Panc1 (cell line): ENCODE data around the gene VPS18. TPM values are rescaled to one million over a fixed set of nuclear protein-coding genes. Genes with fewer than 3 reads are reported as not detected.

Source experiments
- ATAC-seq: fragments of 200-7000 bp; cut with Tn5 transposase; 2 replicates; pipeline ENCODE4 v1.9.1; 2020; ENCODE audit warnings: mild to moderate bottlenecking, moderate library complexity
- BruUV-seq: library from RNA; stranded (reverse); fragments of 400-500 nt; replicated peaks from 2 replicates; lab custom pipeline; 2021; lab: Mats Ljungman, UMichigan
- CTCF ChIA-PET: fragments of 300-600 bp; sonication (Branson Sonifier 250); formaldehyde crosslinking; loops from one replicate; lab custom pipeline; 2022; ENCODE audit warnings: antibody characterized with exemption; lab: Charles Lee
- POLR2A ChIA-PET: fragments of 300-600 bp; sonication (Branson Sonifier 250); formaldehyde crosslinking; loops from one replicate; lab custom pipeline; 2022; ENCODE audit warnings: antibody characterized with exemption; lab: Charles Lee
- DNase-seq: peaks from one replicate; pipeline ENCODE4 v3.0.0-alpha.2; 2010; ENCODE audit warnings: low read depth, low spot score
- H3K27ac ChIP-seq: 2 replicates; pipeline ENCODE4 v1.5.1; 2011; ENCODE audit warnings: mild to moderate bottlenecking, low read length, inconsistent platforms
- H3K27me3 ChIP-seq: fragments of 200-500 bp; sonication (Bioruptor generic); 2 replicates; pipeline ENCODE4 v1.6.0; 2014; ENCODE audit warnings: low read length, inconsistent platforms; ENCODE audit not compliant: control insufficient read depth, insufficient read depth
- H3K36me3 ChIP-seq: fragments of 200-500 bp; sonication (Bioruptor generic); 2 replicates; pipeline ENCODE4 v1.5.1; 2014; ENCODE audit warnings: inconsistent platforms, mild to moderate bottlenecking, low read length, moderate library complexity; ENCODE audit not compliant: control insufficient read depth, insufficient read depth
- H3K4me1 ChIP-seq: 2 replicates; pipeline ENCODE4 v1.5.1; 2011; ENCODE audit warnings: inconsistent platforms, mild to moderate bottlenecking, low read length, moderate library complexity; ENCODE audit not compliant: control insufficient read depth, insufficient read depth
- H3K4me3 ChIP-seq, 2 experiments: 2 replicates each; pipeline ENCODE4 v1.5.1; 2011 to 2012; ENCODE audit warnings: low read depth in 2 of 2, low read length in 2 of 2, mild to moderate bottlenecking in 2 of 2, inconsistent platforms in 1 of 2, moderate library complexity in 1 of 2
- H3K9me3 ChIP-seq: fragments of 200-500 bp; sonication (Bioruptor generic); 2 replicates; pipeline ENCODE4 v1.5.1; 2014; ENCODE audit warnings: low read depth, mild to moderate bottlenecking, inconsistent platforms, low read length, moderate library complexity; ENCODE audit not compliant: control insufficient read depth, insufficient read depth
- POLR2AphosphoS5 ChIP-seq: IDR thresholded peaks from 2 replicates; pipeline ENCODE4 v1.6.1; 2012; ENCODE audit warnings: mild to moderate bottlenecking, low read depth, low read length, moderate library complexity
- SIN3A ChIP-seq: IDR thresholded peaks from 2 replicates; pipeline ENCODE4 v1.6.1; 2012; ENCODE audit warnings: low read depth, mild to moderate bottlenecking, low read length, moderate library complexity, borderline replicate concordance; ENCODE audit not compliant: insufficient read depth
- TCF7L2 ChIP-seq: IDR thresholded peaks from 2 replicates; pipeline ENCODE4 v1.6.1; 2011; ENCODE audit warnings: mild to moderate bottlenecking, low read depth, low read length, inconsistent platforms
- in situ Hi-C: cut with HindIII; loops from 2 replicates; pipeline ENCODE4 v1.10.0; 2016; ENCODE audit warnings: low sequenced_read_pairs, low pct_unique_long_range_greater_than_20kb
- intact Hi-C: fragments of 100-400 bp; cut with micrococcal nuclease; formaldehyde crosslinking; loops from one replicate; pipeline ENCODE4 v1.10.0; 2022; ENCODE audit not compliant: unreplicated experiment
- total RNA-seq: library from RNA; stranded (reverse); gene quantifications from one replicate; pipeline ENCODE4 v1.2.1, GENCODE V29; 2021; ENCODE audit not compliant: unreplicated experiment
- TF ChIP-seq, protein P1 (sequence below), 2 experiments: IDR thresholded peaks; 2 replicates each; pipeline ENCODE4 v1.6.1; 2011 to 2012; ENCODE audit warnings: low read depth in 2 of 2, control low read depth in 1 of 2, low read length in 1 of 2, mild to moderate bottlenecking in 1 of 2, moderate library complexity in 1 of 2; ENCODE audit not compliant: insufficient read depth in 1 of 2
- TF ChIP-seq, protein P2 (sequence below): fragments of 450-650 bp; IDR thresholded peaks from 2 replicates; pipeline ENCODE4 v1.5.1; 2017; ENCODE audit warnings: mild to moderate bottlenecking

VPS18 gene
- total RNA-seq, 1 experiment from 2014 or later: 46.7 TPM

DNA sequence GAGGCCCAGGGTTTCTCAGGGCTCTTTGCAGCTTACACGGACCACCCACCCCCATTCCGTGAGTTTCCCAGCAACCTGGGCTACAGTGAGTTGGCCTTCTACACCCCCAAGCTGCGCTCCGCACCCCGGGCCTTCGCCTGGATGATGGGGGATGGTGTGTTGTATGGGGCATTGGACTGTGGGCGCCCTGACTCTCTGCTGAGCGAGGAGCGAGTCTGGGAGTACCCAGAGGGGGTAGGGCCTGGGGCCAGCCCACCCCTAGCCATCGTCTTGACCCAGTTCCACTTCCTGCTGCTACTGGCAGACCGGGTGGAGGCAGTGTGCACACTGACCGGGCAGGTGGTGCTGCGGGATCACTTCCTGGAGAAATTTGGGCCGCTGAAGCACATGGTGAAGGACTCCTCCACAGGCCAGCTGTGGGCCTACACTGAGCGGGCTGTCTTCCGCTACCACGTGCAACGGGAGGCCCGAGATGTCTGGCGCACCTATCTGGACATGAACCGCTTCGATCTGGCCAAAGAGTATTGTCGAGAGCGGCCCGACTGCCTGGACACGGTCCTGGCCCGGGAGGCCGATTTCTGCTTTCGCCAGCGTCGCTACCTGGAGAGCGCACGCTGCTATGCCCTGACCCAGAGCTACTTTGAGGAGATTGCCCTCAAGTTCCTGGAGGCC, 5.4 kb downstream of the VPS18 start:
- Histone ChIP-seq H3K36me3 (peaks cover 5% of the 10 kb centered on the region), H3K4me1 (peaks cover 8% of the 10 kb centered on the region), H3K27ac (no peak overlapping the region), H3K4me3 (no peak overlapping the region), H3K9me3 (no peaks in the 10 kb centered on the region), H3K27me3 (no peaks in the 10 kb centered on the region)
- no TSS peak for BruUV-seq
- in situ Hi-C loops: no loop called here
- ATAC-seq: no peak
- CTCF ChIA-PET: interaction anchor here (0.8 kb wide), 1 partner anchor 42 kb away, joined by 3 read pairs; no protein-coding TSS in a partner anchor
- intact Hi-C loops: no loop called here
- DNase-seq: no peak
- POLR2A ChIA-PET: interaction anchor here (0.5 kb wide), 2 partner anchors 97 to 173 kb away, joined by 7 to 10 read pairs; no protein-coding TSS in a partner anchor
- TF ChIP-seq POLR2AphosphoS5: no peak
- TF ChIP-seq SIN3A: no peak
- no peak for TF ChIP-seq TCF7L2

DNA sequence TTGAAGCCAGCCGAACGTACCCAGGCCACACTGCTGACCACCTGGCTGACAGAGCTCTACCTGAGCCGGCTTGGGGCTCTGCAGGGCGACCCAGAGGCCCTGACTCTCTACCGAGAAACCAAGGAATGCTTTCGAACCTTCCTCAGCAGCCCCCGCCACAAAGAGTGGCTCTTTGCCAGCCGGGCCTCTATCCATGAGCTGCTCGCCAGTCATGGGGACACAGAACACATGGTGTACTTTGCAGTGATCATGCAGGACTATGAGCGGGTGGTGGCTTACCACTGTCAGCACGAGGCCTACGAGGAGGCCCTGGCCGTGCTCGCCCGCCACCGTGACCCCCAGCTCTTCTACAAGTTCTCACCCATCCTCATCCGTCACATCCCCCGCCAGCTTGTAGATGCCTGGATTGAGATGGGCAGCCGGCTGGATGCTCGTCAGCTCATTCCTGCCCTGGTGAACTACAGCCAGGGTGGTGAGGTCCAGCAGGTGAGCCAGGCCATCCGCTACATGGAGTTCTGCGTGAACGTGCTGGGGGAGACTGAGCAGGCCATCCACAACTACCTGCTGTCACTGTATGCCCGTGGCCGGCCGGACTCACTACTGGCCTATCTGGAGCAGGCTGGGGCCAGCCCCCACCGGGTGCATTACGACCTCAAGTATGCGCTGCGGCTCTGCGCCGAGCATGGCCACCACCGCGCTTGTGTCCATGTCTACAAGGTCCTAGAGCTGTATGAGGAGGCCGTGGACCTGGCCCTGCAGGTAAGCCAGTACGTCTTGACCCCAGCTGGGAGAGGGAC, 6.2 kb downstream of the VPS18 start:
- intact Hi-C loops: no loop called here
- ATAC-seq (no peak), DNase-seq (no peak)
- in situ Hi-C loops: no loop called here
- H3K36me3 ChIP-seq: peaks cover 5% of the 10 kb centered on the region
- no peaks in the 10 kb centered on the region for H3K27me3 ChIP-seq
- no peak overlapping the region for H3K4me3 ChIP-seq
- H3K27ac ChIP-seq: no peak overlapping the region
- peaks cover 7% of the 10 kb centered on the region for H3K4me1 ChIP-seq
- CTCF ChIA-PET: interaction anchor here (0.7 to 0.8 kb wide), 2 partner anchors 41 to 131 kb away, joined by 3 read pairs; no protein-coding TSS in a partner anchor
- TF ChIP-seq, protein P1, sequence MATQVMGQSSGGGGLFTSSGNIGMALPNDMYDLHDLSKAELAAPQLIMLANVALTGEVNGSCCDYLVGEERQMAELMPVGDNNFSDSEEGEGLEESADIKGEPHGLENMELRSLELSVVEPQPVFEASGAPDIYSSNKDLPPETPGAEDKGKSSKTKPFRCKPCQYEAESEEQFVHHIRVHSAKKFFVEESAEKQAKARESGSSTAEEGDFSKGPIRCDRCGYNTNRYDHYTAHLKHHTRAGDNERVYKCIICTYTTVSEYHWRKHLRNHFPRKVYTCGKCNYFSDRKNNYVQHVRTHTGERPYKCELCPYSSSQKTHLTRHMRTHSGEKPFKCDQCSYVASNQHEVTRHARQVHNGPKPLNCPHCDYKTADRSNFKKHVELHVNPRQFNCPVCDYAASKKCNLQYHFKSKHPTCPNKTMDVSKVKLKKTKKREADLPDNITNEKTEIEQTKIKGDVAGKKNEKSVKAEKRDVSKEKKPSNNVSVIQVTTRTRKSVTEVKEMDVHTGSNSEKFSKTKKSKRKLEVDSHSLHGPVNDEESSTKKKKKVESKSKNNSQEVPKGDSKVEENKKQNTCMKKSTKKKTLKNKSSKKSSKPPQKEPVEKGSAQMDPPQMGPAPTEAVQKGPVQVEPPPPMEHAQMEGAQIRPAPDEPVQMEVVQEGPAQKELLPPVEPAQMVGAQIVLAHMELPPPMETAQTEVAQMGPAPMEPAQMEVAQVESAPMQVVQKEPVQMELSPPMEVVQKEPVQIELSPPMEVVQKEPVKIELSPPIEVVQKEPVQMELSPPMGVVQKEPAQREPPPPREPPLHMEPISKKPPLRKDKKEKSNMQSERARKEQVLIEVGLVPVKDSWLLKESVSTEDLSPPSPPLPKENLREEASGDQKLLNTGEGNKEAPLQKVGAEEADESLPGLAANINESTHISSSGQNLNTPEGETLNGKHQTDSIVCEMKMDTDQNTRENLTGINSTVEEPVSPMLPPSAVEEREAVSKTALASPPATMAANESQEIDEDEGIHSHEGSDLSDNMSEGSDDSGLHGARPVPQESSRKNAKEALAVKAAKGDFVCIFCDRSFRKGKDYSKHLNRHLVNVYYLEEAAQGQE (IDR thresholded peaks at IDR 0.05; ENCODE audit: insufficient read depth in 1 of 2, low read depth in 2 of 2, low read length in 1 of 2): no peak
- TF ChIP-seq, protein P2, sequence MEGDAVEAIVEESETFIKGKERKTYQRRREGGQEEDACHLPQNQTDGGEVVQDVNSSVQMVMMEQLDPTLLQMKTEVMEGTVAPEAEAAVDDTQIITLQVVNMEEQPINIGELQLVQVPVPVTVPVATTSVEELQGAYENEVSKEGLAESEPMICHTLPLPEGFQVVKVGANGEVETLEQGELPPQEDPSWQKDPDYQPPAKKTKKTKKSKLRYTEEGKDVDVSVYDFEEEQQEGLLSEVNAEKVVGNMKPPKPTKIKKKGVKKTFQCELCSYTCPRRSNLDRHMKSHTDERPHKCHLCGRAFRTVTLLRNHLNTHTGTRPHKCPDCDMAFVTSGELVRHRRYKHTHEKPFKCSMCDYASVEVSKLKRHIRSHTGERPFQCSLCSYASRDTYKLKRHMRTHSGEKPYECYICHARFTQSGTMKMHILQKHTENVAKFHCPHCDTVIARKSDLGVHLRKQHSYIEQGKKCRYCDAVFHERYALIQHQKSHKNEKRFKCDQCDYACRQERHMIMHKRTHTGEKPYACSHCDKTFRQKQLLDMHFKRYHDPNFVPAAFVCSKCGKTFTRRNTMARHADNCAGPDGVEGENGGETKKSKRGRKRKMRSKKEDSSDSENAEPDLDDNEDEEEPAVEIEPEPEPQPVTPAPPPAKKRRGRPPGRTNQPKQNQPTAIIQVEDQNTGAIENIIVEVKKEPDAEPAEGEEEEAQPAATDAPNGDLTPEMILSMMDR: no peak
- TF ChIP-seq SIN3A (no peak), TCF7L2 (no peak), POLR2AphosphoS5 (no peak)
- no TSS peak for BruUV-seq
- no peaks in the 10 kb centered on the region for H3K9me3 ChIP-seq
- POLR2A ChIA-PET: interaction anchor here (0.5 kb wide), 1 partner anchor 98 kb away, joined by 7 read pairs; no protein-coding TSS in a partner anchor
